Kidney epithelial cell (primary cell): ENCODE measurements around the gene MRPS27. TPM values are rescaled to one million over a fixed set of nuclear protein-coding genes. Genes with fewer than 3 reads are reported as not detected.

Experiments used
- DNase-seq: peaks from one replicate; pipeline ENCODE4 v3.0.0-alpha.2; 2010; ENCODE audit warnings: low read depth
- H3K27me3 ChIP-seq: 2 replicates; pipeline ENCODE4 v1.6.0; 2011; ENCODE audit warnings: low read length; ENCODE audit not compliant: control insufficient read depth, insufficient read depth
- H3K36me3 ChIP-seq: 2 replicates; pipeline ENCODE4 v1.5.1; 2011; ENCODE audit warnings: low read length; ENCODE audit not compliant: control insufficient read depth, insufficient read depth
- H3K4me3 ChIP-seq: 2 replicates; pipeline ENCODE4 v1.5.1; 2011; ENCODE audit warnings: low read depth, mild to moderate bottlenecking, control low read depth, low read length
- total RNA-seq: library from RNA; depleted of rRNA; stranded (reverse); fragments of >200 nt; gene quantifications from 2 replicates; pipeline ENCODE4 v1.2.3, GENCODE V29; 2015
- TF ChIP-seq, protein P1 (sequence below): IDR thresholded peaks from 2 replicates; pipeline ENCODE4 v1.5.1; 2011; ENCODE audit warnings: mild to moderate bottlenecking, moderate library complexity, low read length, control low read depth, inconsistent platforms; ENCODE audit not compliant: insufficient read depth, poor library complexity, severe bottlenecking

MRPS27 gene
- total RNA-seq, 1 donor from 2014 or later = 67.3 TPM

DNA sequence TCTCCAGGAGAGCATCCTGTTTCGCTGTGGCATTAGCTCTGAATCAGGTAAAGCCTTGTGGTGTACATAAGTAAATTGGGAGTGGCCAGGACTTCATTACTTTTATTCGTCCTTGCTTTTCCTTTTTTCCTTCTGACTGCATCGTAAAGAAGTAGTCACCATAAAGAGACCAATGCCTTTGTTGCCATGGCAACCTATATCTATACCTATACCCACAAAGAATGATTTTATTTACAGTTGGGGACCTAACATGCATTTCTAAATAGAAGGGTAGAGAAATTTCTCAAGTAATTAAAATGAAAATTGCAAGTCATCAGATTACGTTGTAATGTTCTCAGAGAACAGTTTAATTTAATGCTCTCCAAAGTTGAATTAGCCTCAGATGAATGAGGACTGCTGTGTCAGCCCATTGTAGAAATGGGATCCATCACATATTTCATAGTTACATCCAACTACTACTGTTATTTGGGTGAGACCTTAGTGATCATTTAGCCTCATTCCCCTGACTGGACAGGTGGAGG is 18.7 kb upstream of the MRPS27 start:
- TF ChIP-seq, protein P1, sequence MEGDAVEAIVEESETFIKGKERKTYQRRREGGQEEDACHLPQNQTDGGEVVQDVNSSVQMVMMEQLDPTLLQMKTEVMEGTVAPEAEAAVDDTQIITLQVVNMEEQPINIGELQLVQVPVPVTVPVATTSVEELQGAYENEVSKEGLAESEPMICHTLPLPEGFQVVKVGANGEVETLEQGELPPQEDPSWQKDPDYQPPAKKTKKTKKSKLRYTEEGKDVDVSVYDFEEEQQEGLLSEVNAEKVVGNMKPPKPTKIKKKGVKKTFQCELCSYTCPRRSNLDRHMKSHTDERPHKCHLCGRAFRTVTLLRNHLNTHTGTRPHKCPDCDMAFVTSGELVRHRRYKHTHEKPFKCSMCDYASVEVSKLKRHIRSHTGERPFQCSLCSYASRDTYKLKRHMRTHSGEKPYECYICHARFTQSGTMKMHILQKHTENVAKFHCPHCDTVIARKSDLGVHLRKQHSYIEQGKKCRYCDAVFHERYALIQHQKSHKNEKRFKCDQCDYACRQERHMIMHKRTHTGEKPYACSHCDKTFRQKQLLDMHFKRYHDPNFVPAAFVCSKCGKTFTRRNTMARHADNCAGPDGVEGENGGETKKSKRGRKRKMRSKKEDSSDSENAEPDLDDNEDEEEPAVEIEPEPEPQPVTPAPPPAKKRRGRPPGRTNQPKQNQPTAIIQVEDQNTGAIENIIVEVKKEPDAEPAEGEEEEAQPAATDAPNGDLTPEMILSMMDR = no peak
- Histone ChIP-seq H3K27me3 (no peaks in the 10 kb centered on the region), H3K4me3 (no peak overlapping the region), H3K36me3 (peaks cover 1% of the 10 kb centered on the region)
- DNase-seq = no peak

DNA sequence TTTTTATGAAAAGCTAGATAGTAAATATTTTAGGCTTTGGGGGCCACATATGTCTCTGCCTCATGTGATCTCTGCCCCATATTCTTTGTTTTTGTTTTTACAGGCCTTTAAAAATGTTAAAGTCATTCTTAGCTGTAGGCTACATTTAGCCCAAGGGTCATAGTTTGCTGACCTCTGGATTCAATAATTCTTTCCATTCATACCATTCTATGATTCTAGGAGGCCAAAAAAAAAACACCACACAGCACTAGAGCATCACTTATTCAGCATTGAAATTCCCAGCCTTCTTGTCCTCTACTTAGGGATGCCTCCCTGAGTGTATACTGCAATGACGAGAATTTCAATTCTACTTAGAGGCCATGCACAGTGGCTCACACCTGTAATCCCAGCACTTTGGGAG is 17.1 kb upstream of the MRPS27 start:
- Histone ChIP-seq H3K4me3 (no peak overlapping the region), H3K27me3 (no peaks in the 10 kb centered on the region), H3K36me3 (peaks cover 1% of the 10 kb centered on the region)
- TF ChIP-seq, protein P1 = no peak
- DNase-seq = no peak

DNA sequence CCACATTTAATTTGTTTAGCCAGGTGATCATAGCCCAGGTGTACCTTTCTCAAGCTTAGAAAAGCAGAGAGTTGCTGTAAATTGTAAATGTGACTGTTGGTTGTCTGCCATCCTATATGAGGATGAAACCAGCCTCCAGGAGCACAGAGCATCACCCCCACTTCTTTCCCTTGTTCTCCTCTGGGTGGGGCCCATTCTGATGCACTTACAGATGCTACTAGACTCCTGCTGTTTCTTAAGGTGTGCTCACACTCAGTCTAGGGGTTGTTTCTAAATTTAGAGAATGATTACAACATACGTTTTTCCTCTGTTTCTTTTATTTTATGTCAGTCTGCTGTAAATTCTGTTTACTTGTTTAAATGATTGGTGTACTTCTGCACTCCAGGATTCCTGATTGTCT is 10.7 kb upstream of the MRPS27 start:
- TF ChIP-seq, protein P1 = no peak
- Histone ChIP-seq H3K36me3 (peaks cover 2% of the 10 kb centered on the region), H3K27me3 (no peaks in the 10 kb centered on the region), H3K4me3 (no peak overlapping the region)
- no peak for DNase-seq

DNA sequence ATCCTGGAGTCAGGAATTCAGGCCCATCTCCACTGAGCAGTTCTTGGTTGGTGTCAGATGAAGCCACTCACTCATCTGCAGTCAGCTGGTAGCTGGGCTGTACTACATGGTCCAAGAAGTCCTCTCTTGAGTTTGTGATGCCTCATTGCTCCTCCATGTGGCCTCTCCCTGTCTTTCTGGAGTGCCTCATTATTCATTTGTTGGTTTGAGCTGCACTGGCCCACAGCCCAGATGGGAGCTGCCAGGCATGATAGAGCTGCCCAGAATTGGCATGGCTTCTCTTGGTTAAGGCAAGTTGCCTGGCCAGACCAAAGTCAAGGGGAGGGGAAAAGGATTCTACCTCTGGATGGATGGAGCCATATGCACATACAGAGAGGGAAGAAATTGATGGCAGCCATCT is 8.1 kb upstream of the MRPS27 start:
- no peak for DNase-seq

DNA sequence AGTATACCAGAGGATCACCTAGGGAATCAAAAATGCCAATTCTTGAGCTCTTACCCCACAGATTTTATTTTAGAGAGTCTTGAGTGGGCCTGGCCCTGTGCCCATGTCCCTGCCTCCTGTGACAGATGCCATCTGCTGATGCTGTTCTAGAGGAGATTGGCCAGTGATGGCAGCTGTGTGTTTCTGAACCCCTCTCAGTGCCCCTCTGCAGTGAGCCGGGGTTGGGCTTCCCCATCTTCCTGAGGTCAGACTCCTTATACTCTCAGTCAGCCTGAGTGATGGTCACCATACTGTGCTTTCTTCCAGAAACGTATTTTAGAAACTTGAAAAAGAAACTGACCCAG is 6.2 kb upstream of the MRPS27 start:
- peaks cover 2% of the 10 kb centered on the region for H3K36me3 ChIP-seq
- TF ChIP-seq, protein P1 = no peak
- no peak for DNase-seq
- H3K27me3 ChIP-seq = no peaks in the 10 kb centered on the region
- H3K4me3 ChIP-seq = no peak overlapping the region

More for the DNA sequence above, 8.1 kb upstream of the MRPS27 start:
- Histone ChIP-seq H3K27me3 (no peaks in the 10 kb centered on the region), H3K4me3 (no peak overlapping the region), H3K36me3 (peaks cover 2% of the 10 kb centered on the region)
- TF ChIP-seq, protein P1 = peak; percentile 2

DNA sequence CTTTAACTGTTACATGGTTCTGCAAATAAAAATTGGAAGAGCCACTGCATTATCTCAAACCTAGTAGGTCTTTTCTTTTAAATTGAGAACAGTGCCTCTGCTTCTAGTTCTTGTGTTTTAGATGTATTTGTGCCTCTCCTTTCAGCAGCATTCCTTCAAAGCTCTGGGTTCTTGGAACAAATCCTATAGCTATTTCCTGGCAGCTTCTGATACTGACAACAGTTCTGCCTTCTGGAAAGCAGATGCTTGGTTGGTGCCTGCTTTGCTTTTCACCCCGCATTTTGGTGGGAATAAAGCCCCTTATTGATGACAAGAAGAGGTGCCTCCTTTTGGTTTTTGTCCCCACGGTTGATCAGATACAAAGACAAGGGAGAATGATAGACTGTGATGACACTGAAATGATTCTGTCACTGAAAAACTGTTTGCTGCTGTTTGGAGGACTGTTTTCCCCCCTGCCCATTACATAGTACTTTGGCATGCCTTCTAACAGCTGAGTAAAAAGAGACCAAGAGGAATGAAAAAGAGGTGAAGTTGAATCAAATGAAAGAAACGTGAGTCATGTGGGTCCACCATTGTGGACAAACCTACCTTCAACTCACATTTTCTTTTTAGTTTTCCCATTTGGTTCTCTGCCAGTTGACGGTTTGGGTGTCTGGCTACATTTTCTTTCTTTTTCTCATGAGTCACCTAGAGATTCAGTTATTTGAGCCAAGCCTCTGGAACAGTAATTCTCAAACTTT is 5.7 kb upstream of the MRPS27 start:
- TF ChIP-seq, protein P1 = no peak
- Histone ChIP-seq H3K27me3 (no peaks in the 10 kb centered on the region), H3K36me3 (peaks cover 2% of the 10 kb centered on the region), H3K4me3 (no peak overlapping the region)
- DNase-seq = no peak
